ENCODE data around the gene RABEP1. TPM values are rescaled to one million over a fixed set of nuclear protein-coding genes. Genes with fewer than 3 reads are reported as not detected.

RABEP1 gene
- polyA plus RNA-seq, 3 donors: 12.7 to 19.1 (median 13.7) TPM

- Mint-ChIP-seq H3K9me3 (no peaks in the 10 kb centered on the region), H3K4me1 (peaks cover 36% of the 10 kb centered on the region), H3K36me3 (peaks cover 4 to 6% of the 10 kb centered on the region in 2 donors), H3K4me3 (peak overlapping the region; percentile 83 to 89), H3K27ac (peak overlapping the region in 4 of 7 donors; percentile 15 to 75 (median 48)), H3K27me3 (ENCODE audit: low read depth in 3 of 3) (no peaks in the 10 kb centered on the region)
- Histone ChIP-seq H3K36me3 (replicated peaks in 1 of 2; ENCODE audit: control insufficient read depth in 1 of 2, insufficient read depth in 2 of 2, low read length in 2 of 2) (no peaks in the 10 kb centered on the region), H3K4me3 (replicated peaks in 1 of 3; ENCODE audit: low read depth in 2 of 3, low read length in 3 of 3) (peak overlapping the region in 1 of 3 experiments; percentile 75), H2AFZ (ENCODE audit: insufficient read depth, low read depth, low read length, poor library complexity, severe bottlenecking) (no peak overlapping the region), H3K27me3 (ENCODE audit: control insufficient read depth in 2 of 2, insufficient read depth in 2 of 2, low read length in 2 of 2) (no peaks in the 10 kb centered on the region), H3K9me3 (replicated peaks in 1 of 2; ENCODE audit: control insufficient read depth in 1 of 2, insufficient read depth in 1 of 2, low read length in 2 of 2) (no peaks in the 10 kb centered on the region), H3K27ac (ENCODE audit: low read depth in 1 of 2, low read length in 2 of 2) (no peak overlapping the region), H3K79me2 (ENCODE audit: insufficient read depth, low read length) (peaks cover 62% of the 10 kb centered on the region), H3K4me2 (replicated peaks; ENCODE audit: extremely low read depth, low read length, poor library complexity, severe bottlenecking) (peak overlapping the region; percentile 79), H4K20me1 (ENCODE audit: insufficient read depth, low read length) (peaks cover 62% of the 10 kb centered on the region), H3K4me1 (ENCODE audit: control insufficient read depth in 1 of 2, insufficient read depth in 2 of 2, low read length in 2 of 2) (peaks cover 24 to 30% of the 10 kb centered on the region in 2 donors), H3K9ac (ENCODE audit: insufficient read depth, low read length, poor library complexity, severe bottlenecking) (peak overlapping the region; percentile 80)
- DNase-seq: no peak
- intact Hi-C loops (cut with micrococcal nuclease): loop anchor here in 1 of 2 donors (5.0 kb wide), 1 partner anchor 171 kb away; the partner anchor contains the start of gene ZNF232
- TF ChIP-seq CTCF (IDR thresholded peaks at IDR 0.05): no peak
- WGBS (ENCODE audit: insufficient coverage): 38% methylated on average over 3 of the region's 5 CpGs
Measured at GRCh38 chr17:5283571-5284315, 1.7 kb downstream of the RABEP1 start.

GRCh38 chr17:5284681-5285080 is 2.6 kb downstream of the RABEP1 start:
- Histone ChIP-seq H3K27me3 (ENCODE audit: control insufficient read depth in 2 of 2, insufficient read depth in 2 of 2, low read length in 2 of 2) (no peaks in the 10 kb centered on the region), H3K9me3 (replicated peaks in 1 of 2; ENCODE audit: control insufficient read depth in 1 of 2, insufficient read depth in 1 of 2, low read length in 2 of 2) (no peaks in the 10 kb centered on the region), H3K4me2 (replicated peaks; ENCODE audit: extremely low read depth, low read length, poor library complexity, severe bottlenecking) (no peak overlapping the region), H4K20me1 (ENCODE audit: insufficient read depth, low read length) (peaks cover 70% of the 10 kb centered on the region), H3K9ac (ENCODE audit: insufficient read depth, low read length, poor library complexity, severe bottlenecking) (no peak overlapping the region), H3K4me1 (ENCODE audit: control insufficient read depth in 1 of 2, insufficient read depth in 2 of 2, low read length in 2 of 2) (peaks cover 27 to 30% of the 10 kb centered on the region in 2 donors), H2AFZ (ENCODE audit: insufficient read depth, low read depth, low read length, poor library complexity, severe bottlenecking) (no peak overlapping the region), H3K4me3 (replicated peaks in 1 of 3; ENCODE audit: low read depth in 2 of 3, low read length in 3 of 3) (no peak overlapping the region), H3K27ac (ENCODE audit: low read depth in 1 of 2, low read length in 2 of 2) (no peak overlapping the region), H3K36me3 (replicated peaks in 1 of 2; ENCODE audit: control insufficient read depth in 1 of 2, insufficient read depth in 2 of 2, low read length in 2 of 2) (no peaks in the 10 kb centered on the region), H3K79me2 (ENCODE audit: insufficient read depth, low read length) (peaks cover 71% of the 10 kb centered on the region)
- intact Hi-C loops (cut with micrococcal nuclease): loop anchor here in 1 of 2 donors (5.0 kb wide), 1 partner anchor 172 kb away; the partner anchor contains the start of gene ZNF232
- WGBS (ENCODE audit: insufficient coverage): 77% methylated on average over 3 of the region's 7 CpGs
- Mint-ChIP-seq H3K9me3 (no peaks in the 10 kb centered on the region), H3K36me3 (peaks cover 4 to 7% of the 10 kb centered on the region in 2 donors), H3K4me3 (no peak overlapping the region), H3K27me3 (ENCODE audit: low read depth in 3 of 3) (no peaks in the 10 kb centered on the region), H3K27ac (no peak overlapping the region), H3K4me1 (peaks cover 41% of the 10 kb centered on the region)
- no peak for DNase-seq
- TF ChIP-seq CTCF (IDR thresholded peaks at IDR 0.05): no peak
